Erythroblast (primary cell): ENCODE data around the gene GTPBP1.

Experiments used
- DNase-seq, 2 experiments: peaks; one replicate each; lab custom pipeline; 2025; lab: John Stamatoyannopoulos, UW
- GATA1 ChIP-seq: IDR thresholded peaks from 2 replicates; pipeline ENCODE4 v1.6.1; 2011; ENCODE audit warnings: low read depth, mild to moderate bottlenecking, control low read depth, low read length, moderate library complexity
- POLR2A ChIP-seq: IDR thresholded peaks from 2 replicates; pipeline ENCODE4 v1.6.1; 2011; ENCODE audit warnings: mild to moderate bottlenecking, low read length

GTPBP1 gene

DNA sequence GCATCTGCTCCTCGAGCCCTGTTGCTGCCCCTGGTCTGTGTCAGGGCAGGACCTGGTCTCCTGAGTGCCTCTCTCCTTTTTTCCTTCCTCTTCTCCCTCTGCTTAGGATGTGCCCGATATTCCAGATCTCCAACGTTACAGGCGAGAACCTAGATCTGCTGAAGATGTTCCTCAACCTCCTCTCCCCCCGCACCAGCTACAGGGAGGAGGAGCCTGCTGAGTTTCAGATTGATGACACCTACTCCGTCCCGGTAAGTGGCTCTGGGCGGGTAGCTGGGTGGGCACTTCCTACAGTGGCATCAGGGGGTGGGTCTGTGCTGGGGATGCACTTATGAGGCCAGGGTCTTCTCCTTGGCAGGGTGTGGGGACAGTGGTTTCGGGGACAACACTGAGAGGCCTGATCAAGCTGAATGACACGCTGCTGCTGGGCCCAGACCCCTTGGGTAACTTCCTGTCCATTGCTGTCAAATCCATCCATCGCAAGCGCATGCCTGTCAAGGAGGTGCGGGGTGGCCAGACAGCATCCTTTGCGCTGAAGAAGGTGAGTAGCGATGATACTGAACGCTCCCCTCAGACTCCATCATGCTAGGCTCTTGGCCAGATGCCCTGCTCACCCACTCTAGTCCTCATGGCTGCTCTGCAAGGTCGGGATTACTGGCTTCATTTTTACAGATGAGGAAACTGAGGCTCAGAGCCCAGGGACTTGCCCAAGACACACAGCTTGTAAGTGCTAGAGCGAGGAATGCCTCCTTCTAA is 20.3 kb downstream of the GTPBP1 start:
- no peak for TF ChIP-seq GATA1
- TF ChIP-seq POLR2A, result no peak
- DNase-seq, result no peak

DNA sequence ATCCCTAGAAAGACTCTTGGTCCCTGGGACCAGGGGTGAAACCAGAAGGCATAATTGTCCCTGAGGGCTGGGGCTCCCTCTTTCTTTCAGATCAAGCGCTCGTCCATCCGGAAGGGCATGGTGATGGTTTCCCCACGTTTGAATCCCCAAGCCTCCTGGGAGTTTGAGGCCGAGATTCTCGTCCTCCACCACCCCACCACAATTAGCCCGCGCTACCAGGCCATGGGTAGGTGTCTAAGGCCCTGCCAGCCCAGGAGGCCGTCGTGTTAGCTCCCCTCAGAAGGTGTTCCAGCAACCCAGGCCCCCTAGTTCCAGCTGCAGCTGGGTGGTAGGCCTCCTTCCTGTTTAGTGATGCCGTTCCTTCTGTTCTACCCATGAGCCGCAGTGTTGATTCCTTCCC is 21.4 kb downstream of the GTPBP1 start:
- DNase-seq, result no peak
- TF ChIP-seq POLR2A (no peak), GATA1 (no peak)

DNA sequence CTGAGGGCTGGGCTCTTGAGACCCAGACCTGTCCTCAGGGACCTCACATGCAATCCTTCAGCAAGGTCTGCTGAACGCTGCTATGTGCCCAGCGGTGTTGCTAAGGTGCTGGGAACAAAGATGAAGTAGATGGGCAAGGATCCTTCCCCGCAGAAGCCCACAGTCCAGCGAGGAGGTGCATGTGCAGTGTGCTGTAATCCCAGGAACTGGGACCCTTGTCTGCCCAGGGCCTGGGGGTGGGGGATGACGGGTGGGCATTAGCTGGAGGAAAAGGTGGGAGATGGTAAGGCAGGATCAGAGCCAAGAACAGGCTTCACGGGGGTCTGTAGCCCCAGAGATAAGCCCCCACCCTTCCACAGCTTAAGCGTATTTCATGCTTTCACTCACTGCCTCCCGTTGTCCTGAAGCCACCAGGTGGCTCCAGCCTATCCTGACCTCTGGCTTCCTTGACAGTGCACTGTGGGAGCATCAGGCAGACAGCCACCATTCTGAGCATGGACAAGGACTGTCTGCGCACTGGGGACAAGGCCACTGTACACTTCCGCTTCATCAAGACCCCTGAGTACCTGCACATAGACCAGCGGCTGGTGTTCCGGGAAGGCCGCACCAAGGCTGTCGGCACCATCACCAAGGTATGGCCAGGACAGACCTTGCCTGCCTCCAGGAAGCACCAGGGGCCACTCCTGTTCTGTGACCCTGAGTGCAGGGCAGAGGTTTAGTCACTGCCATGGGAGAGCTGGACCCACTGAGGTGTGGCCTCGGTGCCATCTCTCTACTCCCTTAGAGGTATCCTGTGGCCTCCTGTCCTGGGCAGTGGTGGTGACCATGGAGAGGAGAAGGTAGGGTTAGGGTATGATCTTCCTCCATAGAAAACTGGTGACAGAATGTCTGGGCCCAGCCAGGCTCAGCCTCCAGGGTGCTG is 22.0 kb downstream of the GTPBP1 start:
- DNase-seq, result no peak
- no peak for TF ChIP-seq GATA1
- peak; percentile 12 for TF ChIP-seq POLR2A

DNA sequence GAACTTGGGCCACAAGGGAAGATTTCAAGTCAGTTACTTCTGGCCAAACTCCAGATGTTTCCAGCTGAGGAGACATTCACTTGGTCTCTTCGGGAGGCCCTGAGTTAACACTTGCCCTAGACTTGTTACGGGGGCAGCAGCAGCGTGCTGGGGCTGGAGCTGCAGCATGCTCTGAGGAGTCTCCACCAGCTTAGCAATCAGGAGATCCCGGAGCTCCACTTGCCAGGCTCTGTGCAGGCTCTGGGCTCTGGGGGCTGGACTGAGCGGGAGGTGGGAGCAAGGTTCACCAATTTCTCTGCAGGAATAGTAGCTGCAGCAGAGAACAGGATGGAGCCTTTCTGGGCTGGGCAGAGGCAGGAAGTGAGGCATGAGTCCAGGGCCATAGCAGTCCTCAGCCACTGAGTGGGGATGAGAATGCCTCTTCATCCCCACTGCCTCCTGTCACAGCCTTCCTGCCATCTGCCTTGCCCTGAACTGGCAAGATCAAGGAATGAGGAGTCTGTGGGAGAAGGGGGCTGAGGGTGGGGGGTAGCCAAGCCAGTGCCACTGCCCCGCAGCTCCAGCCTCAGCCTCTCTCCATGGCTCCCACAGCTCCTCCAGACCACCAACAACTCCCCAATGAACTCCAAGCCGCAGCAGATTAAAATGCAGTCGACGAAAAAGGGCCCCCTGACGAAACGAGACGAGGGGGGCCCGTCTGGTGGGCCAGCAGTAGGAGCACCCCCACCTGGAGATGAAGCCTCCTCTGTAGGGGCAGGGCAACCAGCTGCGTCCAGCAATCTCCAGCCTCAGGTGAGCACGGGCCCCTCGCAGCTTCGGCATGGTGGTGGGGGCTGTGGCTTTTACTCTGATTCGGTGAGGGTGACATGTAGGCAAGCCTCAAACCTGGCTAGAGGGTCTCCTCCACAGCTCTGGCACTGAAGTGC is 23.4 kb downstream of the GTPBP1 start:
- TF ChIP-seq GATA1 (no peak), POLR2A (no peak)
- DNase-seq, result no peak

DNA sequence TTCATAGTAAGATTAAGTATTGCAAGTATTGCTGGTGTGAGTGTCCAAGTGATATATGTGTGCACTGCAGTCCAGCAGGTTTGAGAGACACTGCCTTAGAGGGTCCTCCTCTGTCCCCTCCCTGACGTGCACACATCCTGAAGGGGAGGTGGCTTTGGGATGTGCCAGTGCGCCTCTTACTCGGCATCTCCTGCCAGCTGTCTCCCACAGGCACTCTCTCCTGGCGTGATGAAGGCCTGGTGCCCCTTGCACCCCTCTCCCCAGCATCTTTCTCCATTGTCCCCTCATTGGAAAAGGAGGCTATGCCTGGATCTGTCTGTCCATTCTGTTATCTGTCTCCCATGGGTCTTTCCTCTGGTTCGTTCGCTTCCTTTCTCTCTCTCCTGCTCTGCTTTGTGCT is 24.2 kb downstream of the GTPBP1 start:
- TF ChIP-seq GATA1 (no peak), POLR2A (no peak)
- DNase-seq, result no peak

DNA sequence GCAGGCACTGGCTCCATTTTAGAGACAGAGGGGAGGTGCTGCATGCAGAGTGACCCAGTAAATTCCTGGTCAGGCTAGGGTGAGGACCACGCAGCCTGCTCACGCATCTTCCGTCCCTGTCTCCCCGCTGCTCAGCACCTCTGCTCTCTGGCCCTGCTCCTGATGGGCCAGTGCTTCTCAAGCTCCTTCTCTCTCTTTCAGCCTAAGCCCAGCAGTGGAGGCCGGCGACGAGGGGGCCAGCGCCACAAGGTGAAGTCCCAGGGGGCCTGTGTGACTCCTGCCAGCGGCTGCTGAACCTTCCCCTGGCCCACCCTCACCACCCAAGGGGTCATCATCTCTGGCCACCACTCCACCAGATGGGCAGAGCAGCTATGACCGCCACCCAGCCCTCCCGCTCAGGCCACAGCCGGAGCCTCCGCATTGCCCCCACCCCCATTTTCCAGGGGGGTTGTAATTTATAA is 24.7 kb downstream of the GTPBP1 start:
- no peak for DNase-seq
- TF ChIP-seq GATA1 (no peak), POLR2A (no peak)

DNA sequence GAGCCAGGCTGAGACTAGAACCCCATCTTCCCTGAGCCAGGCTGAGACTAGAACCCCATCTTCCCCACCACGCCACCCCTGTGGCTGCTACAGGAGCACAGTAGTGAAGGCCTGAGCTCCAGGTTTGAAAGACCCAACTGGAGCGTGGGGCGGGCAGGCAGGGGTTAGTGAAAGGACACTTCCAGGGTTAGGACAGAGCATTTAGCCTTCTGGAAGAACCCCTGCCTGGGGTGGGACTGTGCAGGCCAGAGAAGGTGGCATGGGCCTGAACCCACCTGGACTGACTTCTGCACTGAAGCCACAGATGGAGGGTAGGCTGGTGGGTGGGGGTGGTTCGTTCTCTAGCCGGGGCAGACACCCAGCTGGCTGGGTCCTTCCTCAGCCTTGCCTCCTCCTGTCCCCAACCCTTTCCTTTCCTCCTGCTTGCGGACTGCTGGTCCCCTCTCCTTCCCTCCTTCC is 26.0 kb downstream of the GTPBP1 start:
- DNase-seq, result no peak
- TF ChIP-seq GATA1, result no peak
- TF ChIP-seq POLR2A, result no peak

DNA sequence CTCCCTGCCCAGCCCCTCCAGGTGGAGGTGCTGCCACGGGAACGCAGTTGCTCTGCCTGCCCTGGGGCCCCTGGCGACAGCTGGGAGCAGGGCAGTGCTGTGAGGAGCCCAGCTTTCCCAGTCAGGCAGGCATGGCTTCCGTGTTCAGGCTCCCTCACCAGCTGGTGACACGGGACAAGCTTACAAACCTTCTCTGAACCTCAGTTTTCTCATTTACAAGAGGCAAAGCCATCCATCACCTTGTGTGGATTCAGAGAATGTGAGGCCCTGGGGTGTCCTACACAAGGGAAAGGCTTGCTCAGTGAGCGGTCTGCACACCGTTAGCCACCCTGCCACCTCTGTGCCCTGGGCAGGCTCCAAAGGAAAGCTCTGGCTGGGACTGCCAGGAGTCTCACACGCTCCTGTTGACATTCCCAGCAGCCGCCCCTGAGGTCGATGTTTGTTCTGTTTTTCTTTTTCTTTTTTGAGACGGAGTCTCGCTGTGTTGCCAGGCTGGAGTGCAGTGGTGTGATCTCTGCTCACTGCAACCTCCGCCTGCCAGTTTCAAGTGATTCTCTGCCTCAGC is 26.6 kb downstream of the GTPBP1 start:
- TF ChIP-seq GATA1 (no peak), POLR2A (no peak)
- no peak for DNase-seq

DNA sequence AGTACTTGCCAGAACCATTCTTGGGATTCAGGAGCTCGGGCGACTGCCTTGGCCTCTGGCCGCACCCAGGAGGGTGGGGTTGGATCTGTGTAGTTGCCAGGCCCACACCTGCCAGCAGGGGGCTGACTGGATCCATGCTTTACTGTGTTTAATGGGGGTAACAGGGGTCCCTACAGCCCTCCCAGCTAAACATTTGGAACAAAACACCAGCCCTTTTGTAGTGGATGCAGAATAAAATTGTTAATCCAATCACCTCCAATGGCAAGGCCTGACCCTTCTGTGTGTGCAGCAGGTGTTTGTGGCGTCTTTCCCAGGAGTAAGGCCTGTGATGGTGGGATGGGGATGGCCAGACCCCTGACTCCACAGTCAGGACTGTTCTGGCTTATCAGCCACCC is 27.6 kb downstream of the GTPBP1 start:
- DNase-seq, result peak; percentile 48 to 74
- TF ChIP-seq GATA1, result no peak
- TF ChIP-seq POLR2A, result peak; percentile 17

DNA sequence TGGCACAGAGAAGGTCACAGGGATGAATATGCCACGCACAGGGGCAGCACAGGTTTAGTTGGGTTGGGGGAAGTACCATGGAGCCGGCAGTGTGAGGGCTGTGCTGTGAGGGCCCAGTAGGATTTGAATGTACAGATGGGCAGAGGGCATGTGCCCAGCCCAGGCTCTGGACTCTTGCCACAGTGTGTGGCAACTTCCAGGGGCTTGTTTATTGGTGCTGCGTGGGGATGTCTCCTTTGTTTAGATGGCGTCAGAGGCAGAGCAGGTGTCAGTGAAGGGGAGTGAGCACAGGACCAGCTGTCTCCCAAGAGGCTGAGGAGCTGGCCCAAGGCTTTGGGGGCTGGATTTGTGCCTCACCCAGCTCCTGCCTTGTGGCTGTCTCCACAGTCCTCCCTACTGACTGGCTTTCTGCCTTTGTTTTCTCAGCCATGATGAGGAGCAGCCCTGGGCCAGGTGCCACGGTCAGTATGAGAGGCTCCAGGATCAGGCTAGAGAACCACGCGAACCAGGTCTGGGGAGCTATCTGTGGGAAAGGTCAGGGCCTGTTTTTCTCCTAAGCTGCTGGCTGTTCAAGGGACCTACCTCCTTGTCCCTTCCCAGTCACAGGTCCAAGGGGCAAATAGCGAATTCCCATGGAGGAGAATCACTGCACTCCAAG is 28.1 kb downstream of the GTPBP1 start:
- no peak for DNase-seq
- TF ChIP-seq GATA1 (no peak), POLR2A (peak; percentile 6)

DNA sequence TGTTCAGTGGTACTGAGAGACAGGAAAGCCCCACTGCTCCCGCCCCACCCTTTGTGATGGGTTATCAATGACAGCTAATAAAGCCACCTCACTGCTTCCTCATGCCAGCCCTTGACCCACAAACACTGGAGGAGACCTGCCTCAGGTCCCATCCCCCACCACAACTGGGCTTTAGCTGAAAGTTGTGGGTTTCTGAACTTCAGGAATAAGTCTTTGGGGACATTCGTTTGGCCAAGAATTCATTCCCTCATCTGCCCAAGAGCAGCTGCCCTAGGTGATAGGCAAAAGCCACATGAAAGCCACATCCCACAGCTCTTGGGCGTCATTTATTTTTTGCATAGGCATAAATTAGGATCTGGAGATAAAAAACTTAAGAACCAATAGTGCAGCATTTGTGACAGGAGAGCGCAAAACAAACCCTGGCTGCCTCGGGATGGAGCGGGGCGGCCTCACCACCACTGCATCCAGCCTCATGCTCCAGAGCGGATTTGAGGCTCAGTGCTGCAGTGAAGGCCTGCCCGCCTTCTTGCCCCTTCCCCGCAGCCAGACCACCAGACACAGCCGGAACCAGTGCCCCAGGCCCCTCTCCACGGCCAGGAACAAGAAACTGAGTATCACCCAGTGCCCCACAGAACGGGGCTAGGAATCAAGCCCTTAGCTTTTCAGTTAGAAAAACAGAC is 28.8 kb downstream of the GTPBP1 start:
- DNase-seq, result no peak
- TF ChIP-seq POLR2A (no peak), GATA1 (no peak)

DNA sequence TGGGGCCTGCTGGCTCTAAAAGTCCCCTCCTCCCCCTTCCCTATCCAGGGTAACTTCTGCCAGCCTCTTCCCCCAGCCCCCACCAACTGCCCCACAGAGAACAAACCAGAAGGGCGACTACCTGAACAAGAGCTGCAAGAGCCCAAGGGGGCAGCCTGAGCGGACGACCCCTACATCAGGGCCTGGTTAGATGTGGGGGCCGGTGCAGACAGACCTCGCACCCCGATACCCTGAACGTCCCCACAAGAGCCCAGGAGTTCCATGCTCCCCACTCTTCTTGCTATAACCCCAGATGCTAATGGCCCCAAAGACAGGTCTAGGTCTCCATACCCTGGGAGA is 29.4 kb downstream of the GTPBP1 start:
- no peak for DNase-seq
- TF ChIP-seq GATA1 (no peak), POLR2A (no peak)
